ENCODE measurements around the gene ZEB2.

DNA sequence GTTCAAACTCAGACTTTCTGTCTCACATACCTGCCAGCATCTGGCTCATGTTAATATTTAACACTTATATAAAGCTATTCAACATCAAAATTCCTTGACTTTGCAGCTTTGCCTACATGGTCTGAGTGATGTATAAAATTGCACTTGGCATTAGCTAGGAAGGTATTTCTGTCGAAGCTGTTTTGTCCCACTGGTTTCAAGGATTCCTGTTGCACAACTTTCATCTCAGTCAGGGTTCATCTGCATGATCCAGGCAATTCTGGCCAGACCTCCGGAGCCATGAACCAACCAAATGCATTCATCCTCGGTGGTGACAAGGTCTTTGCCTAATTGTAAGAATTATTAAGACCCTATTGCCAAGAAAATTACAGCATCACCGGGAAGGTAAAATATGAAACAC lies 185.4 kb downstream of the ZEB2 start:
- TF ChIP-seq, protein P1, sequence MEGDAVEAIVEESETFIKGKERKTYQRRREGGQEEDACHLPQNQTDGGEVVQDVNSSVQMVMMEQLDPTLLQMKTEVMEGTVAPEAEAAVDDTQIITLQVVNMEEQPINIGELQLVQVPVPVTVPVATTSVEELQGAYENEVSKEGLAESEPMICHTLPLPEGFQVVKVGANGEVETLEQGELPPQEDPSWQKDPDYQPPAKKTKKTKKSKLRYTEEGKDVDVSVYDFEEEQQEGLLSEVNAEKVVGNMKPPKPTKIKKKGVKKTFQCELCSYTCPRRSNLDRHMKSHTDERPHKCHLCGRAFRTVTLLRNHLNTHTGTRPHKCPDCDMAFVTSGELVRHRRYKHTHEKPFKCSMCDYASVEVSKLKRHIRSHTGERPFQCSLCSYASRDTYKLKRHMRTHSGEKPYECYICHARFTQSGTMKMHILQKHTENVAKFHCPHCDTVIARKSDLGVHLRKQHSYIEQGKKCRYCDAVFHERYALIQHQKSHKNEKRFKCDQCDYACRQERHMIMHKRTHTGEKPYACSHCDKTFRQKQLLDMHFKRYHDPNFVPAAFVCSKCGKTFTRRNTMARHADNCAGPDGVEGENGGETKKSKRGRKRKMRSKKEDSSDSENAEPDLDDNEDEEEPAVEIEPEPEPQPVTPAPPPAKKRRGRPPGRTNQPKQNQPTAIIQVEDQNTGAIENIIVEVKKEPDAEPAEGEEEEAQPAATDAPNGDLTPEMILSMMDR (IDR thresholded peaks at IDR 0.05; ENCODE audit: insufficient read depth, low read length, poor library complexity, severe bottlenecking) = no peak
- no peak for TF ChIP-seq EZH2phosphoT487 (conservative IDR thresholded peaks at IDR 0.05; ENCODE audit: low read length)

Measured in SU-DHL-6 (cell line).